Astrocyte of the cerebellum (primary cell): Measurements from ENCODE around the gene GLI1.

Experiments used
- DNase-seq: peaks from one replicate; pipeline ENCODE4 v3.0.0-alpha.2; 2011; ENCODE audit warnings: low read depth
- H3K4me3 ChIP-seq: 2 replicates; pipeline ENCODE4 v1.5.1; 2011; ENCODE audit warnings: mild to moderate bottlenecking, low read depth, low read length, moderate library complexity
- CTCF ChIP-seq: IDR thresholded peaks from 2 replicates; pipeline ENCODE4 v1.5.1; 2012; ENCODE audit warnings: low read length, low read depth, moderate library complexity, mild to moderate bottlenecking; ENCODE audit errors: missing control alignments
- in situ Hi-C: cut with HindIII; loops from 2 replicates; pipeline ENCODE4 v1.10.0; 2017; ENCODE audit warnings: low sequenced_read_pairs

The GLI1 gene

GRCh38 chr12:57473886-57474285, 14.3 kb downstream of the GLI1 start:
- DNase-seq, result no peak
- no peak overlapping the region for H3K4me3 ChIP-seq
- in situ Hi-C loops, result loop anchor here (25.0 kb wide), 1 partner anchor 162 kb away; no protein-coding TSS in a partner anchor
- TF ChIP-seq CTCF, result no peak

- TF ChIP-seq CTCF, result no peak
- in situ Hi-C loops, result loop anchor here (25.0 kb wide), 1 partner anchor 162 kb away; no protein-coding TSS in a partner anchor
- DNase-seq, result no peak
- no peak overlapping the region for H3K4me3 ChIP-seq
Observed at GRCh38 chr12:57474430-57474829, 14.8 kb downstream of the GLI1 start.

- DNase-seq, result no peak
- no peak for TF ChIP-seq CTCF
- in situ Hi-C loops, result loop anchor here (25.0 kb wide), 1 partner anchor 163 kb away; no protein-coding TSS in a partner anchor
- H3K4me3 ChIP-seq, result no peak overlapping the region
Observed at GRCh38 chr12:57474862-57475261, 15.3 kb downstream of the GLI1 start.

GRCh38 chr12:57475271-57476161, 15.9 kb downstream of the GLI1 start:
- H3K4me3 ChIP-seq, result peak overlapping the region; percentile 15
- no peak for TF ChIP-seq CTCF
- in situ Hi-C loops, result no loop called here
- DNase-seq, result no peak

GRCh38 chr12:57476162-57476992, 16.8 kb downstream of the GLI1 start:
- no peak for DNase-seq
- peak overlapping the region; percentile 15 for H3K4me3 ChIP-seq
- in situ Hi-C loops, result no loop called here
- TF ChIP-seq CTCF, result no peak

- no peak overlapping the region for H3K4me3 ChIP-seq
- no peak for DNase-seq
- no peak for TF ChIP-seq CTCF
- in situ Hi-C loops, result no loop called here
Observed at GRCh38 chr12:57476993-57477709, 17.6 kb downstream of the GLI1 start.
